ENCODE data around the gene CLEC4F.

DNA sequence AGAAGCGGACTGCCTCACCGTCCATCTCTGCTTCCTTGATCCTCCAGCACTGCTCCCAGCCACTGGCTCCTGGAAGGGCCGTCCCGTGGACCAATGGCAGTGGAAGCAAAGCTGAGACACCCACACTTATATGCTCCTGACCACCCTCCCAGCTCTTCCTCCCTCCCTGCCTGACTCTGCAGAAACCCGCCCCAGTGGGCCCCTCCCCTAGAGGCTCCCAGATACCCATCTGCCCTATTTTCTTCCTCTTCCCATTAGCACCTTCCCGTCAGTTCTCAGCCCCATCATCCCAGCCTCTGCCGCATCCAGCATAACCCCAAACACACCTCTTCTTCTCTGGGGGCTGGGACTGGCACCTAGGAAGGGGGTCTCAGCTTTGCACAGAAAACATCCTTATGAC, at the start of gene CLEC4F:
- no peak for TF ChIP-seq POLR2A (IDR thresholded peaks at IDR 0.05)
- TF ChIP-seq, protein P1, sequence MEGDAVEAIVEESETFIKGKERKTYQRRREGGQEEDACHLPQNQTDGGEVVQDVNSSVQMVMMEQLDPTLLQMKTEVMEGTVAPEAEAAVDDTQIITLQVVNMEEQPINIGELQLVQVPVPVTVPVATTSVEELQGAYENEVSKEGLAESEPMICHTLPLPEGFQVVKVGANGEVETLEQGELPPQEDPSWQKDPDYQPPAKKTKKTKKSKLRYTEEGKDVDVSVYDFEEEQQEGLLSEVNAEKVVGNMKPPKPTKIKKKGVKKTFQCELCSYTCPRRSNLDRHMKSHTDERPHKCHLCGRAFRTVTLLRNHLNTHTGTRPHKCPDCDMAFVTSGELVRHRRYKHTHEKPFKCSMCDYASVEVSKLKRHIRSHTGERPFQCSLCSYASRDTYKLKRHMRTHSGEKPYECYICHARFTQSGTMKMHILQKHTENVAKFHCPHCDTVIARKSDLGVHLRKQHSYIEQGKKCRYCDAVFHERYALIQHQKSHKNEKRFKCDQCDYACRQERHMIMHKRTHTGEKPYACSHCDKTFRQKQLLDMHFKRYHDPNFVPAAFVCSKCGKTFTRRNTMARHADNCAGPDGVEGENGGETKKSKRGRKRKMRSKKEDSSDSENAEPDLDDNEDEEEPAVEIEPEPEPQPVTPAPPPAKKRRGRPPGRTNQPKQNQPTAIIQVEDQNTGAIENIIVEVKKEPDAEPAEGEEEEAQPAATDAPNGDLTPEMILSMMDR (IDR thresholded peaks at IDR 0.05) = no peak
- TF ChIP-seq POLR2AphosphoS5 (IDR thresholded peaks at IDR 0.05) = no peak
